NCI-H460 (cell line): ENCODE data around the gene GAB3. TPM values are rescaled to one million over a fixed set of nuclear protein-coding genes. Genes with fewer than 3 reads are reported as not detected.
"Not testable (repeated sequence)": the region's sequence is repeated elsewhere in the genome, so short reads cannot be mapped to it uniquely, and the experiment has no call there.

ENCODE experiments used
- DNase-seq: peaks from one replicate; pipeline ENCODE4 v3.0.0-alpha.2; 2016; ENCODE audit warnings: low read depth; ENCODE audit errors: extremely low read depth
- total RNA-seq: library from RNA; depleted of rRNA; stranded (reverse); fragments of >200 nt; shearing (Covaris generic); gene quantifications from 2 replicates; pipeline ENCODE4 v1.2.3, GENCODE V29; 2014

Gene GAB3
- total RNA-seq, 1 experiment from 2014 or later, result 0.89 TPM

DNA sequence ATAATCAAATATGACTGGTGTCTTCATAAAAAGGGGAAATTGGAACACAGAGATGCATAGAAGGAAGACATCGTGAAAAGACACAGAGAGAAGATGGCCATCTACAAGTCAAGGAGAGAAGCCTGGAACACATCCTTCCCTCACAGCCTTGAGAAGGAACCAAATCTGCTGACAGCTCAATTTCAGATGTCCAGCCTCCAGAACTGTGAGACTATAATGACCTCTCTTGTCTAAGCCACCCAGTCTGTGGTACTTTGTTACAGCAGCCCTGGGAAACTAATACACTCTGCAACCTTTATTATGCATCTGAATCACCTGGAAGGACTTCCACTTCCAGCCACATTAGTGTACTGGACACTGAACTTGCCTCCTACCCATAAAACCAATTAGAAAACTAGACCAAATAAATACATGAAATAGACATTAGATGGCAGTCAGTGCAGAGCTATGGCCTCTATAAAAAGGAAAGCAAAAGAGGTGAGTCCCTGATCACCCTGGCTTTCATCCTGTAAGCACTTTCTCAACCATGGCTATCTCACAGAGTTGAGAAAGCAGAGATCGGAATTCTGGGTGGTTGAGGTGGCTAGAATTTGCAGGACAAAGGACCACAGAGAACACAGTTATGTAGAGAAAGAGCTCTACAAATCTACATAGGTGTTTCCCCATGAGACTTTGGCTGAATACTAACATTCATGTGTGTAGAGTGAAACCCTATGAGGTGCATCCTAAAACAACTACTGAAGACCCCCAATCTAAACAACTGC, 25.7 kb downstream of the GAB3 start:
- no peak for DNase-seq

DNA sequence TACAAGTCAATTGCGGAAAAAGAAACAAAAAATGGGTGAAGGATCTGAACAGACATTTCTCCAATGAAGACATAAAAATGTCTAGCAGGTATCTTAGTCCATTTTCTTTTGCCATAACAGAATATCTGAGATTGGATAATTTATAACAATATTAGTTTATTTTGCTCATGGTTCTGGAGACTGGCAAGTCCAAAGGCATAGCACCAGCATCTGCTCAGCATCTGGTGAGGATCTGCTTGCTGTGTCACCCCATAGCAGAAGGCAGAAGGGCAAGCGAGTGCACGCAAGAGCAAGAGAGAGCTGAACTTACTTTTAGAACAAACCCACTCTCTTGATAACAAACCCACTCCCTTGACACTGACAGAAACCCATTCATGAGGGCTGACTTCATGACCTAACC, 29.7 kb downstream of the GAB3 start:
- no peak for DNase-seq

DNA sequence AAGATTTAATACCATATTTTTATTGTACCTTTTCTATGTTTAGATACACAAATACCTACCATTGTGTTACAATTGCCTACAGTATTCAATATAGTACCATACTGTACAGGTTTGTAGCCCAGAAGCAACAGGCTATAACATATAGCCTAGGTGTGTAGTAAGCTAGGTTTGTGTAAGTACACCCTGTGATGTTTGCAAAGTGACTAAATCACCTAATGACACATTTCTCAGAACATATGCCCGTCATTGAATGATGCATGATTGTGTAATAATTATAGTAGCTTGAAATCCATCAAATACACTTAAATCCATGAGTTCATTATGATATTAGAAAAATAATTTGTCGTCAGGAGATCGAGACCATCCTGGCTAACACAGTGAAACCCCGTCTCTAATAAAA, 30.8 kb downstream of the GAB3 start:
- DNase-seq, result no peak

DNA sequence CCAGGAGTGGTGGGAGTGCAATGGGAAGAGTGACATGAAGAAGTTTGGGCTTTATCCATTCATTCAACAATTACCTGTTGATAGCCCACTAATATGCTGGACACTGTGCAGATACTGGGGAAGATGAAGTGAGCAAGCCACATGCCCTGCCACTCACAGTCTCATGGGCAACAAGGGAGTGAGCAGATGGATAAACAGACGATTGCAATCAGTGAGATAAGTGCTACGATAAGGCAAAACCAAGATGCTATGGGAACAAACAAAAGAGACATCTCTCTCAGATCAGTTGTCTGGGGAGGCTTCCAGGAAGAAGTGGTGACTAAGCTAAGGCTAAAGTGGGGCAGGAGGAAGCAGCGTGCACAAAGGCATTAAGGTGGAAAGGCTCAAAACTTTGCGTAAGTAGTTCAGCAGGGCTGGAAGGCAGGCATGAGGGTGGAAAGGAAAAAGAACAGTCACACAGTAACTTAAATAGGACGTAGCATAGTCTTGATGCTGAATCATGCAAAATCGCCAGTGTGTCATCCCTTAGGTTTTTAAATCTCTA, 31.7 kb downstream of the GAB3 start:
- DNase-seq, result no peak

DNA sequence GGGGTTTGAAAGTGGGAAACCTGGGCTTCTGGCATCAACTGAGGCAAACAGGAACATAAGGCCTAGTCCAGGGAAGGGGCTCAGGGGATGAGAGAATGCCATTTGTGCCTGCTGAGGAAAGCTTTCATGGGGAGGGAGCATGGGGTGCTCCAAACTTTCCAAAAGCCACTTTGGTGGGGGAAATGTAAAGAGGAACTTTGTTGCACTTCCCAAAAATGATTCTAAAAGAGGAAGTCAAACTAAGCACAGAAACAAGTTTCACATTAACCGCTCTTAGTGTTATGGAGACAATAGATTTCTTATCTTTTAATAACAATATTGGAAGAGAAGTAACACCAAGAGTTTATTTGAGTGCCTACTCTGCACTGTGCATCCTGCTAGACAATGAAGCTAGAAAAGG, 32.3 kb downstream of the GAB3 start:
- DNase-seq, result no peak

DNA sequence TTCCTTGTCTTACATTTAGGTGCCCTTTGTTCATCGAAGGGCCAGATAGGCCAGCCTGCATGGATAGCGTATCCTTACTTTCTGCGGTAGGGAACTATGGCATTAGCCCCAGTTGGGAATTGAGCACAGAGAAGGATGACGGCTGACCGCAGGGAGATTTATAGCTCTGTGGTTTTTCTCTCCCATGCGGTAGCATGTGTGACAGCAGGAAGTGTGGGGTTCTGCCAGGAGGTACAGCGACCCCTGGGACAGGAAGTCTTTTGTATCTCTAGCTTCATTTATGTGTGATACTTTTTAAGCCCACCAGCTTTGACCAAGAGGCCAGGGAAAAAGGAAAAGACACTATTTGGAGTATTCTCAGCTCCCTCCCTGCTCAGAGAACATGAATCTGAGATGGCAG, 33.1 kb downstream of the GAB3 start:
- DNase-seq, result no peak

DNA sequence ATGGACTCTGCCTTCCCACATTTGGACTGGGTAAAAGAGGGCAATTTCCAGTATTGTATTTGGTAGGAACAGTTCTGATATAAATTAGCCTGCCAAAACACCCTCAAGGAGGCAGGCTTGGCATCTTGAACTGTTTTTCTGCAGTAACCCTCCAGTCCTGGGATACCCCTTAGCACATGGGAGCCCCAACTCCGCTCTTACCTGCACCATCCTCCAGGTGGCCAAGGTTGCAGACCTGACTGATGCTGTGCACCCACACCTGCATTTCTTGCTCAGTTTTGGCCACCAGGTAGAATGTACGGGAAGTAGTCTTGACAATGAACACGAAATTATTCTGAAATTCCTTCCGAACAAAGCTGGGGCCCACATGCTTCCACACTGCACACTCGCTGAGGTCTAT, 35.1 kb downstream of the GAB3 start:
- no peak for DNase-seq

DNA sequence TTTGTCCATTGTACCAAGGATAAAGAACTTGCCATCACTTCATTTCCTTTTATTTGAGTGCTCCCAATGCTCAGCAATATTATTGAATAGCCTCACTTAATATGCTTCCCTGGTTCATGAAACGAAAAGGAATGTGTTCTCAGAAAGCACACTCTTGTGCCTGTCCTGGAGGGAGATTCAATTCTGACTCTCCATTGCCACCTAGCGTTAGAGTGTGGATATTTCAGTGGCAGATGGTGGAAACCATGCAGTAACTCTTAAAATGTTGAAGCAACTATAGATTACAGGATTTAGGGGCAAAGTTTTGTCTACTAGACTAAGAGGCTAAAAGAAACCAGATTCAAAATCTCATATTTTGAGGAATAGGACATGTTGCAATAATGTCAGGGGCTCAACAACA, 36.0 kb downstream of the GAB3 start:
- peak; percentile 54 for DNase-seq

DNA sequence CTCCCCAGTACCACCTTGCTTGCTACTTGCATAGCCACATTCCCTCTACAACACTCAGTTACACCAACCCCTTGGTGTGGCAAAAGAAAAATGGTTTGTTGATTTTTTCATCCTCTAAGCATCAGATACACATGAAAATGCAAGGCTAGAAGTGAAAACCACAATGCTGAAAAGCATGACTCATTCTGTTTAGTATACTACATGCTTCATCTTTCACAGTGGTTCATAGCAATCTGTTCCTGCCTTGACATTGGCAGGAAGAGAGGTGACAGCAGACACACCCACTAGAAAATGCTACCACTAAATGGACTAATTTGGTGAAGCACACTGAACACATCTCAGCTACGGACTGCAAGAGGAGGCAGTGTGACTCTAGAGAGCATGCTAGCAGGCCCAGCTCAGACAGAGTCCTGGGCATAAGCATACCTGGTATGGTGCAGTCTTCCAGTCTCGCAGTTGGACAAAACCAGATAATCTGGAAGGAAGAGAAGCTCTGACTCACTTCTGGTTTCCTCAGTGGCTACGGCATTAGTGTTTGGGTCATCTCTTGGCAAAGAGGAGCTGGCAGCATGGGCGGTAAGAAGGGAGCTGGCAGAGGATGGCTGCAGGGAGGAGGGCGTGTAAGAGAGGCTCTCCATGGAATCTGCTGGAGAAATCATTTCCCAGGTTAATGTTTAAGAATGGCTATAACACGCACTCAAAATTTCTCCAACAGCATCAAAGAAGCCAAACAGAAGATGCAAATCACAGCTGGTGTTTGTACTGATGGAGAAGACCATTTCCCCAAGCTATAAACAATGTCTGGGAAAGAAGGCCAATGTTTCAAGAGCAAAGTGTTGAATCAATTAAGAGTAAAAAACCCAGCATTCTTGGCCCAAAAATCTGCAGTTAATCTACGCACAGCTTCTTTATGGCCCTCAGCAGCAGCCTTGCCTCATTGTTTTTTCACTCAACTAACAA, 37.8 kb downstream of the GAB3 start:
- no peak for DNase-seq

DNA sequence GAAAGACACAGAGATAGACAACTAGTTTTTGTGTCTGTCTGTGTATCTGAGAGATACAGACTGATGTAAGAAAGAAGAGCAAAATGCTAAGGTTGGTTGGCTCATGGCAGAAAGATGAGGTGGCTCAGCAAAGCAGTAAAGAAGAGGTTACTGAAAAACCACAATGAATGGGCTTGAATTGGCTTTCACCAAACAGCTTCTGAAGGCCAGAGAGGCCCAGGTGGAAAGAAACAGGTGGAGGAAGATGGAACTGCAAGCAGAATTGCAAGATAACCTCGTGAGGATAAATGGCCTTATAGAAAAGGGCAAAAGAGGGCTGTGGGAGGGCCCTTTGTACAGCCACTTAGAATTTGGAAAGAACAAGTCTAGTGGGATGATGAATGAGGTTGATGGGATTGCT, 39.6 kb downstream of the GAB3 start:
- DNase-seq, result no peak

DNA sequence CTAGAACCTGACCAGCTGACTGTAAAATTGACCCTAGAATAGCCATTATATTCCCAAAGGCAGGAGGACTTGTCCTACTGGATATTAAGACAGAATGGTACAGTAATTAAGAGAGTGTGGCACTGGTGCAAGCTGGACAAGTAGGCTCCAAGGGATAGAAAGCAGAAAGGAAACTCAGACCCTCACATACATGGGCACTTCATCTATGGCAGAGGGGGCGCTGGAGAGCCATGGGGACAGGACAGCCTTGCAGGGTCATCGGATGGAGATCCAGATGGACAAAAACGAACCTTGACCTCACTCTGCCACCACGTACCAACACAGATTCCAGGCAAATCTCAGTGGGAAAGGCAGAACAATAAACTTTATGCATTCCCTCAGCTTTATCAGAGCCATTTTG, 40.6 kb downstream of the GAB3 start:
- DNase-seq, result no peak

DNA sequence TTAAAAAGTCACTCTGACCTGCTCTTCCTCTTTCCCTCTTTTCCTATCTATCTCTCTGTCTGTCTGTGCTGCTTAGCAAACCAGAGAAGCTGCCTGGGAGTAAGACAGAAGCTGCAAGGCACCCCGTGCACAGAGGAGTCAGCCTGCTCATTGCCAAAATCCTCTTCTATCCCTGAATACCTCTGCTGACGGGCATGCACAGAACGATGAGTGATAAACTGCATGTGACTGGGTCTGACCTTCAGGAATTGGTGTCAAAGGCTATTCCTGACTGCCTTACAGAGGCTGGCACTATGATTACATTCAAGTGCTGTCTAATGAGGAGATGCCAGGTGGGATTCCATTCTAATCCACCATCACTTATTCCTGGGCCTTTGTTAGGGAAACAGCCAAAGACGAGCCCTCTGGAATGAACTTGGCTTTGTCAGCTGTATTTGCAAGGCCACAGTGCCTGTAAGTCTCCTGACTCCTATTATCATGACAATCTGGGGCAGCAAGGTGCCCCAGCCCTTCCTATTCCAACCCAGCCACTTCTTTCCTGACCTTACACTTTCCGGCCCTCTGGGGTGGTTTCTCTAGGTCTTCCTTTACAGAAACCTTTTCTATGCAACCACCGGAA, 52.1 kb downstream of the GAB3 start:
- no peak for DNase-seq

DNA sequence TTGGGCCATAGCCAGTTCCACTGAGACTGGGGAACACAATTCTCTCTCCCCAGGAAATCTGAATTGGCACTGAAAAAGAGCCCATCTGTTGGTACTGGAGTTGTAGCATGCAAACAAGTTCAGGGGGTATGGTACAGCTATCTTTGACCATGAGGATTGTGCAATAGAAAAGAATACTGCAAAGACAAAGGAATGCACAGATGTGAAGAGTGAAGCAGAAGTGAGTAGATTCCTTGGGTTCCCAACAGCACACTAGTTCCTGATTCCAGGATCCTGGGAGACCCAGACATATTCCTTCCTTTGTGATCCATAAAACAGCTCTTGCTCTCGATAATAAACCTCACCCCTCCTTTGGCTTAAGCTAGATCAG, 54.2 kb downstream of the GAB3 start:
- DNase-seq, result no peak

DNA sequence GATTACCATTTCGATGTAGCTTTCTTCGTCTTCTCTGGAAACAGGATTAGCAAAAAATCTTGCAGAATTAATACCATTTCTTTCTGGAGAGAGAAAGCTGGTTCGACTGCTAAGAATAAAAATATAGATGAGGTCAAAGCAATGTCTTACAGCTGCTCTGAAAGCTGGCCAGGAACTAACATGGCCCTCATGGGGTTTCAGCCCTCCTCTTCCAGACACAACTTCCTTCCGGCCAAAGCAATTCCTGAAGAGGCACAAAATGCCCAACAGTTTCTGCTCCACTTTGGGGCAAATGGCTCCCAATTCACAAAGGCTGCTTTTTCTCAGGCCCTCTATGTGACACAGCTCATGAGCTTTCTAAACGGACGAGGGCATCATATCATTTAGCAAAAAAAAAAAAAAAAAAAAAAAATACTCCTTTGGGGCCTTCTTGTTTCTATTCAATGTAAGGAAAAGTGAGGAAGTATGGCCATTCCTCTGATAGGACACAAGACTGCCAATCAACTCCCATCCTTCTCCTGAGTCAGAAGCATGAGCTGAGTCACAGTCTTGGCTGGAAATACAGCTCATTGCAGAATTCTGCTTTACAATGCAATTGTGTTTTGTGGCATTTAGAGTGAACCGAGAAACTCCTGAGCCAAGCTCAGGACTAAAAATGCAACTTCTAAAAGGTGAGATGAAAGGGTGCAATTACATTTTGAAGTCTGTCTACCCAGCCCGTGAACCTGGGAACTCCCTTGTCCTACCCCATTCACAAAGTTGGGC, 54.8 kb downstream of the GAB3 start:
- peak; percentile 28 for DNase-seq

DNA sequence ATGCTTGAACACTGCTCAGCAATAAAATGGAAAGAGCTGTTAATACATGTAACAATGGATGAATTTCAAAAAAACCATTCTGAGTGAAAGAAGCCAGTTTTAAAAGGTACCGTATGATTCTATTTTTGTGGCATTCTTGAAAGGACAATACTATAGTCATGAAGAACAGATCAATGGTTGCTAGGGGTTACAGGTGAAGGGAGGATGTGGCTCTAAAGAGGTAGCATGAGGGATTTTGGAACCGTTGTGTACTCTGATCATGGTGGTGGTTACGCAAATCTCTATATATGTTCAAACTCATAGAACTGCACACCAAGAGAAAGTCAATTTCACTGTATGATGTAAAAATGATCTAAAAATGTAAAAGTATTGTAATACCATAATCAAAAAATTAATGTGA, 57.5 kb downstream of the GAB3 start:
- DNase-seq, result no peak

DNA sequence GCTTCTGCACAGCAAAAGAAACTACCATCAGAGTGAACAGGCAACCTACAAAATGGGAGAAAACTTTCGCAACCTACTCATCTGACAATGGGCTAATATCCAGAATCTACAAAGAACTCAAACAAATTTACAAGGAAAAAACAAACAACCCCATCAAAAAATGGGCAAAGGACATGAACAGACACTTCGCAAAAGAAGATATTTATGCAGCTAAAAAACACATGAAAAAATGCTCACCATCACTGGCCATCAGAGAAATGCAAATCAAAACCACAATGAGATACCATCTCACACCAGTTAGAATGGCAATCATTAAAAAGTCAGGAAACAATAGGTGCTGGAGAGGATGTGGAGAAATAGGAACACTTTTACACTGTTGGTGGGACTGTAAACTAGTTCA, 60.4 kb downstream of the GAB3 start:
- DNase-seq, result not testable (repeated sequence)

DNA sequence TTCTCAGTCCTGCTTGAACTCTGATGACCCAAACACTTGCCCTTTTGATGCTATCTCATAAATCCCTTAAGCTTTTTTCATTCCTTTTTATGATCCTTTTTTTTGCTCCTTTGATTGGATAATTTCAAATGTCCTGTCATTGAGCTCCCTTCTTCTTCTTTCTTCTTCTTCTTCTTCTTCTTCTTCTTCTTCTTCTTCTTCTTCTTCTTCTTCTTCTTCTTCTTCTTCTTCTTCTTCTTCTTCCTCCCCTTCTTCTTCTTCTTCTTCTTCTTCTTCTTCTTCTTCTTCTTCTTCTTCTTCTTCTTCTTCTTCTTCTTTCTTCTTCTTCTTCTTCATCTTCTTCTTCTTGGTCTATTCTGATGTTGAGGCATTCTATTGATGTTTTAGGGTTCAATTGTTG, 78.8 kb downstream of the GAB3 start:
- not testable (repeated sequence) for DNase-seq

DNA sequence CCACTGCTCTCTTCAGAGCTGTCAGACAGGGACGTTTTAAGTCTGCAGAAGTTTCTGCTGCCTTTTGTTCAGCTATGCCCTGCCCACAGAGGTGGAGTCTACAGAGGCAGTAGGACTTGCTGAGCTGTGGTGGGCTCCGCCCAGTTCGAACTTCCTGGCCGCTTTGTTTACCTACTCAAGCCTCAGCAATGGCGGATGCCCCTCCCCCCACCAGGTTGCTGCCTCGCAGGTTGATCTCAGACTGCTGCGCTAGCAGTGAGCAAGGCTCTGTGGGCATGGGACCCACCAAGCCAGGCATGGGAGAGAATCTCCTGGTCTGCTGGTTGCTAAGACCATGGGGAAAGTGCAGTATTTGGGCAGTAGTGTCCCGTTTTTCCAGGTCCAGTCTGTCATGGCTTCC, 80.0 kb downstream of the GAB3 start:
- DNase-seq, result not testable (repeated sequence)

DNA sequence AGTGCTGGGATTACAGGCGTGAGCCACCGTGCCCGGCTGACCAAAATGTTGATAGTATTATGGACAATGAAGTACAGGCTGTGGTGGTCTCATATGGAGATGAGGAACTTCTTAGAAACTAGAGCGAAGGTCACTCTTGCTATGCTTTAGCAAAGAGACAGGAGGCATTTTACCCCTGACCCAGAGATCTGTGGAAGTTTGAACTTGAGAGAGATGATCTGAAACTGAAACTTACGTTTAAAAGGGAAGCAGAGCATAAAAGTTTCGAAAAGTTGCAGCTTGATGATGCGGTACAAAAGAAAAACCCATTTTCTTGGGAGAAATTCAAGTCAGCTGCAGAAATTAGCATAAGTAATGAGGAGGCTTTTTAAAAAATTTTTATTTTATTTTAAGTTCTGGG, 89.0 kb downstream of the GAB3 start:
- DNase-seq, result no peak

DNA sequence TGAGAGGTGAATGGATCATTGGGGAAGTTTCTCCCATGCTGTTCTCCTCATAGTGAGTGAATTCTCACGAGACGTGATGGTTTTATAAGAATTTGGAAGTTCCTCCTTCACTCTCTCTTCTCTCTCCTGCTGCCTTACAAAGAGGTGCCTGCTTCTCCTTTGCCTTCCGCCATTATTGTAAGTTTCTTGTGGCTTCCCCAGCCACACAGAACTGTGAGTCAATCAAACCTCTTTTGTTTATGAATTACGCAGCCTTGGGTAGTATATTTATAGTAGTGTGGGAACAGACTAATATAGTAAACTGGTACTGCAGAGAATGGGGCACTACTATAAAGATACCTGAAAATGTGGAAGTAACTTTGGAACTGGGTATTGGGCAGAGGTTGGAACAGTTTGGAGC, 89.7 kb downstream of the GAB3 start:
- no peak for DNase-seq

DNA sequence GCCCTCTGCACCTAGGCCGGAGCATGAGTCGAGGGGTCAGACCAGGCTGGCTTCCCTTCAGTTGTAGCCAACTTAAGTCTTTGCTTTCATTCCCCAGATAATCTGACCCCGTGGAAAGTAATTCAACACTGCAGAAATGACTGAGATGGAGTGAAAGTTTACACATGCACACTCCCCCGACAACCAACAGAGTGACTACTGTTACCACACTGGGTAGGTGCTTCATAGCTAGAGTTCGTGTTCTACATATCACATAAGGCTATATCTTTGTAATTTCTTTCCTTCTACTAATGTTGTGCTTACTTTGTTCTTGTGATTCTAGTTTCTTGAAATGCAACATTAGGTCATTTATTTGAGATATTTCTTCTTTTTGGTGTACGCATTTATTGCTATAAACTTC, 90.3 kb downstream of the GAB3 start:
- DNase-seq, result no peak
